A549 (cell line): ENCODE data around the gene TNRC6B.

Experiments used
- CTCF ChIP-seq: fragments of >200 bp; sonication (Bioruptor Twin); formaldehyde crosslinking; IDR thresholded peaks from 3 replicates; pipeline ENCODE4 v1.5.1; 2016
- JUN ChIP-seq, 2 experiments: fragments of >200 bp; sonication (Bioruptor Twin); formaldehyde crosslinking; IDR thresholded peaks; 2 replicates in 1 of 2; 3 replicates in 1 of 2; pipeline ENCODE4 v1.6.1; 2016 to 2017
- RAD21 ChIP-seq, 2 experiments: fragments of >200 bp in 1 of 2; sonication (Bioruptor Twin) in 1 of 2; formaldehyde crosslinking in 1 of 2; IDR thresholded peaks in 1 of 2; conservative IDR thresholded peaks in 1 of 2; 2 replicates in 1 of 2; 3 replicates in 1 of 2; pipeline ENCODE4 v1.6.1; 2012 to 2018; ENCODE audit warnings: inconsistent platforms in 1 of 2
- TF ChIP-seq, protein P1 (sequence below): fragments of 450-650 bp; IDR thresholded peaks from 2 replicates; pipeline ENCODE4 v1.6.1; 2014; ENCODE audit warnings: antibody characterized with exemption

DNA sequence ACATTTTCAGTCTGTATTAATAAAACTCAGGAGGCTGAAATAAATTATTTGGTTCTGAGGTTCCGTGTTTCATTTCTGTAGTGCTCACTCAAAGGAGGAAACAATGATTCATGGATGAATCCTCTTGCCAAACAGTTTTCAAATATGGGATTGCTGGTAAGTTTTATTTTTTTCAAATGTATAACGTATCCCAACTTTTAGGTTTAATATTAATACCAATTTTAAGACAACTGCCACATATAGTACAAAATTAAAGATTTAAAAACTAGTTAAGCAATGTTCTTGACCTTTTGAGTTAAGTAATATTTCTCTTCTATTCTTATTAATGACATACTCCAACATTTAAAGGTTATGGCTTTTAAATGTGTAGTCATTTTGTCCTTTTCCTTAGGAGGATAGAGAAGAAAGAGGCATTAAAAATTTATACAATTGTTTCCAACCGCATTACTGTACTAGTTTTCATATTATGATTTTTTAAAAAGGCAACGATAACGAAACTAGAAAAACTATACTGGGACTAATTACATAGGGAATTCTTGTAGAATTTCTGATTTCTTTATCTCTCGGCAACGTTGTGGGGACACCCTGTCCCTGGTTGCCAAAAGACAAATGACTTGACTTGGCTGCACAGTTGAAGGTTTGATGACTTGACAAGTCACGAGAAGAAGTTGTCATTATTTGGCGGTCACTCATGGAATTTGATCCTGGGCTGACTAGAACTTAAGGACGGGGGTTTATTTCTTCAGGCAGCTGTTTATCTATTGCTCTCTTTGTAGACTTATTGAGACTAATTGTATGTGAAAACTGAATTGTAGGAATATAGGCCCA is 99.5 kb downstream of the TNRC6B start:
- no peak for TF ChIP-seq JUN (IDR thresholded peaks at IDR 0.05)
- TF ChIP-seq, protein P1, sequence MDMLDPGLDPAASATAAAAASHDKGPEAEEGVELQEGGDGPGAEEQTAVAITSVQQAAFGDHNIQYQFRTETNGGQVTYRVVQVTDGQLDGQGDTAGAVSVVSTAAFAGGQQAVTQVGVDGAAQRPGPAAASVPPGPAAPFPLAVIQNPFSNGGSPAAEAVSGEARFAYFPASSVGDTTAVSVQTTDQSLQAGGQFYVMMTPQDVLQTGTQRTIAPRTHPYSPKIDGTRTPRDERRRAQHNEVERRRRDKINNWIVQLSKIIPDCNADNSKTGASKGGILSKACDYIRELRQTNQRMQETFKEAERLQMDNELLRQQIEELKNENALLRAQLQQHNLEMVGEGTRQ = no peak
- TF ChIP-seq RAD21 (conservative IDR thresholded peaks at IDR 0.05 in 1 of 2, IDR thresholded peaks at IDR 0.05 in 1 of 2) = no peak
- no peak for TF ChIP-seq CTCF
